OCI-LY1 (cell line): Measurements from ENCODE around the gene CLOCK.

ENCODE experiments used
- H2AFZ ChIP-seq: fragments of 200-600 bp; sonication (generic), shearing (Covaris generic); 2 replicates; pipeline ENCODE4 v1.6.0; 2014; ENCODE audit warnings: antibody characterized with exemption, mild to moderate bottlenecking, low read length
- H3F3A ChIP-seq: fragments of 200-600 bp; sonication (generic), shearing (Covaris generic); 2 replicates; pipeline ENCODE4 v1.6.0; 2014; ENCODE audit warnings: mild to moderate bottlenecking, antibody characterized with exemption, low read length, moderate library complexity; ENCODE audit not compliant: insufficient read depth
- H3K27ac ChIP-seq: fragments of 200-600 bp; sonication (generic); 2 replicates; pipeline ENCODE4 v1.5.1; 2014; ENCODE audit warnings: low read length, mixed run types, mild to moderate bottlenecking, low read depth; ENCODE audit not compliant: poor library complexity, severe bottlenecking
- H3K27me3 ChIP-seq: fragments of 200-600 bp; sonication (generic); 2 replicates; pipeline ENCODE4 v1.6.0; 2014; ENCODE audit warnings: antibody characterized with exemption, mild to moderate bottlenecking, low read length, moderate library complexity; ENCODE audit not compliant: insufficient read depth
- H3K36me3 ChIP-seq: fragments of 200-600 bp; sonication (generic); 2 replicates; pipeline ENCODE4 v1.6.1; 2014; ENCODE audit warnings: mild to moderate bottlenecking, antibody characterized with exemption, low read length, moderate library complexity, mixed read lengths; ENCODE audit not compliant: insufficient read depth
- H3K4me1 ChIP-seq: fragments of 200-600 bp; sonication (generic); 2 replicates; pipeline ENCODE4 v1.5.1; 2014; ENCODE audit warnings: mild to moderate bottlenecking, low read length, moderate library complexity; ENCODE audit not compliant: insufficient read depth, severe bottlenecking
- H3K4me2 ChIP-seq: fragments of 200-600 bp; sonication (generic), shearing (Covaris generic); 2 replicates; pipeline ENCODE4 v1.6.1; 2014; ENCODE audit warnings: low read length
- H3K4me3 ChIP-seq: fragments of 200-600 bp; sonication (generic); 2 replicates; pipeline ENCODE4 v1.5.1; 2014; ENCODE audit warnings: low read length, low read depth, mild to moderate bottlenecking, mixed read lengths; ENCODE audit not compliant: poor library complexity, severe bottlenecking
- H3K79me2 ChIP-seq: fragments of 200-600 bp; shearing (Covaris generic); 2 replicates; pipeline ENCODE4 v1.6.1; 2016; ENCODE audit warnings: mixed run types, low read length, mixed read lengths; ENCODE audit not compliant: insufficient read depth
- H3K9ac ChIP-seq: fragments of 200-600 bp; sonication (generic), shearing (Covaris generic); 2 replicates; pipeline ENCODE4 v1.6.1; 2014; ENCODE audit warnings: mild to moderate bottlenecking, low read length, mixed read lengths
- H3K9me2 ChIP-seq: fragments of 200-600 bp; sonication (generic), shearing (Covaris generic); 2 replicates; pipeline ENCODE4 v1.6.1; 2014; ENCODE audit warnings: low read depth, mild to moderate bottlenecking, low read length, mixed read lengths
- H3K9me3 ChIP-seq: fragments of 200-600 bp; shearing (Covaris generic); 2 replicates; pipeline ENCODE4 v1.6.1; 2014; ENCODE audit warnings: low read length, mixed read lengths
- H4K20me1 ChIP-seq: fragments of 200-600 bp; sonication (generic), shearing (Covaris generic); 2 replicates; pipeline ENCODE4 v1.6.0; 2016; ENCODE audit warnings: mild to moderate bottlenecking, low read length; ENCODE audit not compliant: insufficient read depth
- EZH2 ChIP-seq: fragments of 200-600 bp; sonication (generic), shearing (Covaris generic); IDR thresholded peaks from 2 replicates; pipeline ENCODE4 v1.8.0; 2017; ENCODE audit warnings: borderline replicate concordance, mixed run types, mild to moderate bottlenecking, antibody characterized with exemption, low read length, moderate library complexity, mixed read lengths
- TF ChIP-seq, protein P1 (sequence below): fragments of 200-600 bp; sonication (generic), shearing (Covaris generic); IDR thresholded peaks from 2 replicates; pipeline ENCODE4 v1.5.1; 2017; ENCODE audit warnings: mild to moderate bottlenecking, antibody characterized with exemption, low read length, moderate library complexity, mixed read lengths

The CLOCK gene

GRCh38 chr4:55386840-55387239 is 159.9 kb downstream of the CLOCK start:
- no peaks in the 10 kb centered on the region for H3K9me3 ChIP-seq
- no peaks in the 10 kb centered on the region for H4K20me1 ChIP-seq
- no peaks in the 10 kb centered on the region for H3K79me2 ChIP-seq
- no peak overlapping the region for H2AFZ ChIP-seq
- H3K9me2 ChIP-seq = no peaks in the 10 kb centered on the region
- no peak overlapping the region for H3K9ac ChIP-seq
- H3K4me2 ChIP-seq = no peak overlapping the region
- H3K27ac ChIP-seq = no peak overlapping the region
- peaks cover 9% of the 10 kb centered on the region for H3K4me1 ChIP-seq
- no peaks in the 10 kb centered on the region for H3K27me3 ChIP-seq
- no peak for TF ChIP-seq EZH2
- TF ChIP-seq, protein P1, sequence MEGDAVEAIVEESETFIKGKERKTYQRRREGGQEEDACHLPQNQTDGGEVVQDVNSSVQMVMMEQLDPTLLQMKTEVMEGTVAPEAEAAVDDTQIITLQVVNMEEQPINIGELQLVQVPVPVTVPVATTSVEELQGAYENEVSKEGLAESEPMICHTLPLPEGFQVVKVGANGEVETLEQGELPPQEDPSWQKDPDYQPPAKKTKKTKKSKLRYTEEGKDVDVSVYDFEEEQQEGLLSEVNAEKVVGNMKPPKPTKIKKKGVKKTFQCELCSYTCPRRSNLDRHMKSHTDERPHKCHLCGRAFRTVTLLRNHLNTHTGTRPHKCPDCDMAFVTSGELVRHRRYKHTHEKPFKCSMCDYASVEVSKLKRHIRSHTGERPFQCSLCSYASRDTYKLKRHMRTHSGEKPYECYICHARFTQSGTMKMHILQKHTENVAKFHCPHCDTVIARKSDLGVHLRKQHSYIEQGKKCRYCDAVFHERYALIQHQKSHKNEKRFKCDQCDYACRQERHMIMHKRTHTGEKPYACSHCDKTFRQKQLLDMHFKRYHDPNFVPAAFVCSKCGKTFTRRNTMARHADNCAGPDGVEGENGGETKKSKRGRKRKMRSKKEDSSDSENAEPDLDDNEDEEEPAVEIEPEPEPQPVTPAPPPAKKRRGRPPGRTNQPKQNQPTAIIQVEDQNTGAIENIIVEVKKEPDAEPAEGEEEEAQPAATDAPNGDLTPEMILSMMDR = no peak
- H3F3A ChIP-seq = no peaks in the 10 kb centered on the region
- H3K4me3 ChIP-seq = no peak overlapping the region
- H3K36me3 ChIP-seq = no peaks in the 10 kb centered on the region

GRCh38 chr4:55386073-55386472 is 160.6 kb downstream of the CLOCK start:
- peaks cover 9% of the 10 kb centered on the region for H3K4me1 ChIP-seq
- no peak overlapping the region for H3K4me2 ChIP-seq
- no peaks in the 10 kb centered on the region for H3K36me3 ChIP-seq
- no peaks in the 10 kb centered on the region for H4K20me1 ChIP-seq
- no peaks in the 10 kb centered on the region for H3F3A ChIP-seq
- no peak overlapping the region for H3K27ac ChIP-seq
- no peaks in the 10 kb centered on the region for H3K27me3 ChIP-seq
- TF ChIP-seq, protein P1 = no peak
- TF ChIP-seq EZH2 = no peak
- H3K9me3 ChIP-seq = no peaks in the 10 kb centered on the region
- H2AFZ ChIP-seq = peak overlapping the region; percentile 89; the same call in 1 of the 2 replicates
- no peak overlapping the region for H3K9ac ChIP-seq
- no peaks in the 10 kb centered on the region for H3K79me2 ChIP-seq
- H3K9me2 ChIP-seq = no peaks in the 10 kb centered on the region
- H3K4me3 ChIP-seq = no peak overlapping the region

DNA sequence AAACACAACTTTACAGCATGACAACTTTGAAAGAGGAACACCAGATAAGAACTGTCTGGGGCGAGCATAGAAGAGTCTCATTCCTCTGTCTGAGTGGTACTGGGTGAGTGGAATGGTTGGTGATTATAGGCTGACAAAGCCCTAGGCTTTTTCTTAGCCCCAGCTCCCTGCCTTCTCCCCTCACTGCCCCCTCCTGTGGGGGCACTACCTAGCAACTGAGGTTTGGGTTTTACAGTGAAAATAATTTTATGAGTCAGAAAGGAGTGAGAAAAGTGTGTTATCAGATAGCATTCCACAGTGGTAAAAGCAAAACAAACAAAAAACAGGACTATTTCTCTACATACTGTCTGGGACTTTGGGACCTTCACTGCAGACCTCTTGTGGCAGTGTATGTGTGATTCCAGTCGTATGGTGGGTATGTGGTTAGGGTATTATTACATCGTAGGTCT is 161.5 kb downstream of the CLOCK start:
- TF ChIP-seq, protein P1 = no peak
- TF ChIP-seq EZH2 = no peak

More for the DNA sequence above, 161.5 kb downstream of the CLOCK start:
- Histone ChIP-seq H3K9me2 (no peaks in the 10 kb centered on the region), H3F3A (no peaks in the 10 kb centered on the region), H4K20me1 (no peaks in the 10 kb centered on the region), H3K4me3 (no peak overlapping the region), H3K27me3 (no peaks in the 10 kb centered on the region), H3K79me2 (no peaks in the 10 kb centered on the region), H3K4me1 (peaks cover 9% of the 10 kb centered on the region), H3K36me3 (no peaks in the 10 kb centered on the region), H3K9ac (no peak overlapping the region), H3K4me2 (no peak overlapping the region), H2AFZ (no peak overlapping the region), H3K9me3 (no peaks in the 10 kb centered on the region), H3K27ac (no peak overlapping the region)
